Esophagus muscularis mucosa (tissue), 4 donors: ENCODE data around the gene ABCC6. TPM values are rescaled to one million over a fixed set of nuclear protein-coding genes. Genes with fewer than 3 reads are reported as not detected.

ENCODE experiments used
- DNase-seq: peaks from one replicate; pipeline ENCODE4 v3.0.0-alpha.2; 2017; ENCODE audit errors: extremely low spot score
- H3K27ac ChIP-seq, 4 donors: fragments of 200-600 bp; sonication (generic); replicated peaks in 1 of 4; 1 replicate in 3 of 4; 2 replicates in 1 of 4; pipeline ENCODE4 v1.5.1; 2016 to 2019; ENCODE audit warnings: mild to moderate bottlenecking in 1 of 4
- H3K27me3 ChIP-seq, 4 donors: fragments of 200-600 bp; sonication (generic); one replicate each; pipeline versions ENCODE4 v1.5.1 to v1.6.0; 2016 to 2019
- H3K36me3 ChIP-seq, 4 donors: fragments of 200-600 bp; sonication (generic); one replicate each; pipeline ENCODE4 v1.5.1; 2016 to 2019
- H3K4me1 ChIP-seq, 4 donors: fragments of 200-600 bp; sonication (generic); one replicate each; pipeline ENCODE4 v1.5.1; 2016 to 2019
- H3K4me3 ChIP-seq, 4 donors: fragments of 200-600 bp; sonication (generic); 1 replicate in 2 of 4; 2 replicates in 2 of 4; pipeline ENCODE4 v1.5.1; 2016 to 2019; ENCODE audit warnings: mild to moderate bottlenecking in 4 of 4, moderate library complexity in 1 of 4
- H3K9me3 ChIP-seq, 4 donors: fragments of 200-600 bp; sonication (generic); 1 replicate in 3 of 4; 2 replicates in 1 of 4; pipeline ENCODE4 v1.5.1; 2016 to 2019
- EP300 ChIP-seq: sonication (generic); formaldehyde crosslinking; IDR thresholded peaks from one replicate; pipeline ENCODE4 v1.6.1; 2017; ENCODE audit warnings: antibody characterized with exemption
- POLR2A ChIP-seq: fragments of 450-650 bp; IDR thresholded peaks from one replicate; pipeline ENCODE4 v1.6.1; 2017; ENCODE audit warnings: antibody characterized with exemption, moderate library complexity, mild to moderate bottlenecking, low read depth
- POLR2AphosphoS5 ChIP-seq, 2 donors: sonication (generic); formaldehyde crosslinking; IDR thresholded peaks; one replicate each; pipeline ENCODE4 v1.6.1; 2017; ENCODE audit warnings: antibody characterized with exemption in 2 of 2
- WGBS: methylation state at CpG from one replicate; pipeline ENCODE4 v1.1.5; 2018; 5-methylcytosine and 5-hydroxymethylcytosine counted together
- intact Hi-C: fragments of 100-400 bp; cut with DNase I; formaldehyde crosslinking; loops from one replicate; pipeline ENCODE4 v1.15.1; 2023
- total RNA-seq, 4 donors: library from RNA; depleted of rRNA; stranded (reverse); fragments of >200 nt; gene quantifications; one replicate each; pipeline versions ENCODE4 v1.1.0 to v1.2.1, GENCODE V29; 2016
- TF ChIP-seq, protein P1 (sequence below), 3 experiments: fragments of 200-600 bp in 2 of 3; fragments of 450-650 bp in 1 of 3; sonication (generic) in 2 of 3; IDR thresholded peaks; one replicate each; pipeline ENCODE4 v1.5.1; 2017 to 2019; ENCODE audit warnings: antibody characterized with exemption in 3 of 3, mild to moderate bottlenecking in 2 of 3, moderate library complexity in 1 of 3

Gene ABCC6
- total RNA-seq, 4 donors from 2014 or later: 0.17 to 0.83 (median 0.36) TPM

DNA sequence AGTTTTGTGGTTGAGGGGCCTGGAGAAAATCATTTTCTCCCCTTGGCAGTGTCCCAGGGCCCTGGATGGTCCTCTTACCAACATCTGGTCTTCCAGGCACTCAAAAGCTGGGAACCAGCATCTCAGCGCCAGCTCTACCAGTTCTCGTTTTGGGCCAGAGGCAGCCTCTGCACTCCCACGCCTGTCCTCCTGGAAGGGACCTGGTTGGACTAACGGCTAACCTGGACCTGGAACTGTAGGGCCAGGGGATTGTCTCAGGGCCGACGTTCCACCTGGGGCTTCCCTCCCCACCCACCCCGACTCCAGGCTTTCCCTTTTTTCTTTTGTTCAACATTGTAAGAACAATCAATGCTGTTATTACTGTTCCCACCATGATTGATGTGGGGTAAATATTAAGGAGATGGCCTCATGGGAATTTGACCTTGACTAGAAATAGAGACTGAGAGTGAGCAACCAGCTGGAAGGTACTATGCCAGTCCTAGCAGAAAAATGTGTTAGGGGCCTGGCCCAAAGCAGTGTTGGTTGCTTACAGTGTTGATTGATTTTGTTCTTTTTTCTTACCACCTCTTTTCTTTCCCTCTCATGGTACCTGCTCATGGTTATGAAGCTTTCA is 81.4 kb downstream of the ABCC6 start:
- no peak for TF ChIP-seq POLR2AphosphoS5 (IDR thresholded peaks at IDR 0.05)
- no peak for TF ChIP-seq EP300
- TF ChIP-seq, protein P1, sequence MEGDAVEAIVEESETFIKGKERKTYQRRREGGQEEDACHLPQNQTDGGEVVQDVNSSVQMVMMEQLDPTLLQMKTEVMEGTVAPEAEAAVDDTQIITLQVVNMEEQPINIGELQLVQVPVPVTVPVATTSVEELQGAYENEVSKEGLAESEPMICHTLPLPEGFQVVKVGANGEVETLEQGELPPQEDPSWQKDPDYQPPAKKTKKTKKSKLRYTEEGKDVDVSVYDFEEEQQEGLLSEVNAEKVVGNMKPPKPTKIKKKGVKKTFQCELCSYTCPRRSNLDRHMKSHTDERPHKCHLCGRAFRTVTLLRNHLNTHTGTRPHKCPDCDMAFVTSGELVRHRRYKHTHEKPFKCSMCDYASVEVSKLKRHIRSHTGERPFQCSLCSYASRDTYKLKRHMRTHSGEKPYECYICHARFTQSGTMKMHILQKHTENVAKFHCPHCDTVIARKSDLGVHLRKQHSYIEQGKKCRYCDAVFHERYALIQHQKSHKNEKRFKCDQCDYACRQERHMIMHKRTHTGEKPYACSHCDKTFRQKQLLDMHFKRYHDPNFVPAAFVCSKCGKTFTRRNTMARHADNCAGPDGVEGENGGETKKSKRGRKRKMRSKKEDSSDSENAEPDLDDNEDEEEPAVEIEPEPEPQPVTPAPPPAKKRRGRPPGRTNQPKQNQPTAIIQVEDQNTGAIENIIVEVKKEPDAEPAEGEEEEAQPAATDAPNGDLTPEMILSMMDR (IDR thresholded peaks at IDR 0.05): no peak
- no peak for TF ChIP-seq POLR2A
- DNase-seq: no peak
- Histone ChIP-seq H3K9me3 (no peaks in the 10 kb centered on the region), H3K36me3 (peaks cover 64 to 99% (median 73%) of the 10 kb centered on the region in 4 donors), H3K4me1 (peaks cover 0 to 29% (median 24%) of the 10 kb centered on the region in 4 donors), H3K27ac (peak overlapping the region in 1 of 4 donors; percentile 30), H3K27me3 (no peaks in the 10 kb centered on the region), H3K4me3 (no peak overlapping the region)
- WGBS: 83% methylated on average over 7 of the region's 7 CpGs
- intact Hi-C loops: no loop called here

DNA sequence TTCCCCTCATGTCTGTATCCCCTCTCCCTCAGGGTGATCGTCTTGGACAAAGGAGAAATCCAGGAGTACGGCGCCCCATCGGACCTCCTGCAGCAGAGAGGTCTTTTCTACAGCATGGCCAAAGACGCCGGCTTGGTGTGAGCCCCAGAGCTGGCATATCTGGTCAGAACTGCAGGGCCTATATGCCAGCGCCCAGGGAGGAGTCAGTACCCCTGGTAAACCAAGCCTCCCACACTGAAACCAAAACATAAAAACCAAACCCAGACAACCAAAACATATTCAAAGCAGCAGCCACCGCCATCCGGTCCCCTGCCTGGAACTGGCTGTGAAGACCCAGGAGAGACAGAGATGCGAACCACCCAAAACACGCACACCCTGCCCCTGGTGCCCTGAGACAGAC is 82.2 kb downstream of the ABCC6 start:
- peaks cover 71 to 99% (median 76%) of the 10 kb centered on the region in 4 donors for H3K36me3 ChIP-seq
- no peaks in the 10 kb centered on the region for H3K27me3 ChIP-seq
- H3K4me1 ChIP-seq: peaks cover 0 to 22% (median 16%) of the 10 kb centered on the region in 4 donors
- H3K27ac ChIP-seq: no peak overlapping the region
- no peak for DNase-seq
- no peak overlapping the region for H3K4me3 ChIP-seq
- H3K9me3 ChIP-seq: no peaks in the 10 kb centered on the region
- intact Hi-C loops: no loop called here
- TF ChIP-seq, protein P1 (IDR thresholded peaks at IDR 0.05): no peak
- TF ChIP-seq POLR2AphosphoS5 (IDR thresholded peaks at IDR 0.05) (no peak), POLR2A (no peak), EP300 (no peak)
- WGBS: 96% methylated on average over 11 of the region's 11 CpGs

DNA sequence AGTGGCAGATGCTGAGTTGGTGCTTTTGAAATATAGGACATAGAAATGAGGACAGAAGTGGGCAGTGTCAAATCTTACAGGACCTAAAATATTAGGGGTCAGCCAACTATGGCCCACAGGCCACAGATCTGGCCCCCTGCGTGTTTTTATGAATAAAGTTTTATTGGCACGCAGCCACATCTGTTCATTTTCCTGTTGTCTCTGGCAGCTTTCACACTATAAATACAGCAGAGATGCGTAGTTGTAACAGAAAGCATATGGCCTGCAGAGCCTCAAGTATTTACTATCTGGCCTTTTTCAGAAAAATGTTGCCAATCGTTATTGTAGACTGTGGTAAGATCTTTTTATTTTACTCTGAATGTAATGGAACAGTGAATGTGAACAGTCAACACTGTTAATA is 82.8 kb downstream of the ABCC6 start:
- peaks cover 77 to 99% (median 82%) of the 10 kb centered on the region in 4 donors for H3K36me3 ChIP-seq
- no peaks in the 10 kb centered on the region for H3K9me3 ChIP-seq
- TF ChIP-seq POLR2AphosphoS5 (IDR thresholded peaks at IDR 0.05) (no peak), EP300 (no peak), POLR2A (no peak)
- TF ChIP-seq, protein P1 (IDR thresholded peaks at IDR 0.05): no peak
- peaks cover 0 to 16% (median 12%) of the 10 kb centered on the region in 4 donors for H3K4me1 ChIP-seq
- no peak for DNase-seq
- WGBS: 73% methylated on average over 4 of the region's 4 CpGs
- no peak overlapping the region for H3K27ac ChIP-seq
- H3K27me3 ChIP-seq: no peaks in the 10 kb centered on the region
- H3K4me3 ChIP-seq: no peak overlapping the region
- intact Hi-C loops: no loop called here

DNA sequence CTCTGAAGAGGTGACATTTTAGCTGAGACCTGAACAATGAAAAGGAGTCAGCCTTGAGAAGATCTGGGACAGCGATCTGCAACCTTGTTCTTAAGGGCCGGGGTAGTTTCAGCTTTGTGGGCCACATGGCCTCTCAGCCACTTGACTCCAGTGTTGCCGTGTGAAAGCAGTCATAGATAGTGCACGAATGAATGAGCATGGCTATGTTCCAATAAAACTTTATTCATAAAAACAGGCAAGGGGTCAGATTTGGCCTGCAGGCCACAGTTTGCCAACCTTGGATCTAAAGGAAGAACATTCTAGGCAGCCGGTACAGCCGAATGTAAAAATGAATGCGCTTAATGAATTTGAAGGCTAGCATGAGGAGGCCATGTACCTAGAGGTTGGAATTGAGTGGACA is 83.5 kb downstream of the ABCC6 start:
- TF ChIP-seq, protein P1 (IDR thresholded peaks at IDR 0.05): no peak
- TF ChIP-seq POLR2AphosphoS5 (IDR thresholded peaks at IDR 0.05): no peak
- no peak for TF ChIP-seq POLR2A
- no peak for TF ChIP-seq EP300
- no peaks in the 10 kb centered on the region for H3K9me3 ChIP-seq
- no peaks in the 10 kb centered on the region for H3K27me3 ChIP-seq
- H3K4me3 ChIP-seq: no peak overlapping the region
- DNase-seq: no peak
- intact Hi-C loops: no loop called here
- H3K27ac ChIP-seq: no peak overlapping the region
- peaks cover 84 to 100% (median 87%) of the 10 kb centered on the region in 4 donors for H3K36me3 ChIP-seq
- 95% methylated on average over 7 of the region's 7 CpGs for WGBS
- H3K4me1 ChIP-seq: peaks cover 0 to 12% (median 11%) of the 10 kb centered on the region in 4 donors
